ENCODE results near the gene TTC1.

Gene TTC1

DNA sequence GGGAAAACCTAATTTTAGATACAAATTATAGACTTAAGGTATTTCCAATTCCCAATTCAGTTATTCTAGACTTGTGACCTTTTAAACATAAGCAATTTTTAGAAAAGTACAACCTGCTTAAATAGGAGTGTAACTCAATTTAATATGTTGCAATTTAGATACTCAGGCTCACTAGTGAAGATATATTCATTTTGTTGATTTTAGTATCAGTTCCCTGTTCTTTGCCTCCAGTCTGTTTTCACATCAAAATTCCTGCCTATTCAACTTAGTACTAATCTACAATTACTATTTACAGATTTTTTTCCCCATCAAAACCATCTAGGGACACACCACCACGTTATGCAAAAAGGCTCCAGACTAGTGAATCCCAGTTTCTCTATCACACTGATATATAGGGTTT is 79.9 kb downstream of the TTC1 start:
- no peak for DNase-seq (ENCODE audit: low spot score)

DNA sequence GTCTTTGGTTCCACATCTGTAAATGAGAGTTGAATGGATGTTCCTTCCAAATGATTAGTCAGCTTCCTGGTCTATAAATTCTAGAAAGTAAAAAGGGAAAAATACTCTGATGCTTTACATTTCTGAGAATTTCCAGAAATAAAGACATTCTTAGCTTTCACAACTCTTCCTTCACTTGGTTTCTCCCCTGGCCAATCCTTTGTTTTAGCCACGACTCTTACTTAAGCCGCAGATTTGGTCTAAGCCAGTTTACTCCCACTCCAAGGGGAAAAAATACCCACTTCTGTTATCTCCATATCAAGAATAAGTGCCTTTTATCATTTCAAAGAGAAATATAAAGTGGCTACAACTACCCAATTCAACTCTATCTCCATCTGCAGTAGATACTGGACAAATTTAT is 80.6 kb downstream of the TTC1 start:
- no peak for DNase-seq (ENCODE audit: low spot score)

DNA sequence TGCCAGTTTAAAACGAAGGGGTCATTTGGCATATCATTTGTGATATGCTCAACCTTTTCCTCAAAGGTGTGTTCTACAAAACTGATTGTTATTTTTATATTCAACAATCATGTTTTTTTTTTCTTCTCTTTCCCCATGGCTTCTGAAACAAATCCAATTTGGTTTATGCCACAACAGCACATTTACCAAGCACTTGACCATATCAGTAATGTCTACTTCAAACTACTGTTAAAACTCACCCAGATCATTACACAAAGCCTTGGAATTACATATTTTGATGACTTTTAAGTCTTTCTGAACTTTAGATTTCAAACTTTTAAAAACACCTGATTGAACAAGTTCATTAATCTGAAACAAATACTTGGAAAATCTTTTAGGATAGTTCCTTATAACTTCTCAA is 81.1 kb downstream of the TTC1 start:
- DNase-seq (ENCODE audit: low spot score), result no peak

DNA sequence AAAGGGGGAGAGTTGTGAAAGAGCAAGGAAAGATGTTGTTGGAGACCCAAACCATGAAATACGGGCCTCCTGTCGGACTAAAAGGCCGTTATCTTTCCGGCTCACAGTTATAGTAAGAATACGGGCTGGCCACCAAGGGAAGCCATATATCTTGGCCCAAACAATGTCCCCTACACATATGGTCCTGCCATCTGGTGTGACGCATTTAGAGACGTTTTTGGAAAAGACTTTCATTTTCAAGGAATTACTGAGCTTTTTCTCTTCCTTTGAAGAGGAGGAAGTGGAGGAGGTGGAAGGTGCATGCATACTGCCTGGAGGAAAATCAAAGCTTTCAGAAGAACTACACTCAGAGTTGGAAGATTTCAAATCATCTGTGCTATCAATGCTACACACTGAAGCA is 83.6 kb downstream of the TTC1 start:
- DNase-seq (ENCODE audit: low spot score), result no peak

- DNase-seq (ENCODE audit: low spot score), result no peak
Observed at GRCh38 chr5:160092960-160093707, 84.2 kb downstream of the TTC1 start.

GRCh38 chr5:160096178-160096577 is 87.2 kb downstream of the TTC1 start:
- no peak for DNase-seq (ENCODE audit: low spot score)

- DNase-seq (ENCODE audit: low spot score), result no peak
Observed at GRCh38 chr5:160097991-160098390, 89.1 kb downstream of the TTC1 start.

DNA sequence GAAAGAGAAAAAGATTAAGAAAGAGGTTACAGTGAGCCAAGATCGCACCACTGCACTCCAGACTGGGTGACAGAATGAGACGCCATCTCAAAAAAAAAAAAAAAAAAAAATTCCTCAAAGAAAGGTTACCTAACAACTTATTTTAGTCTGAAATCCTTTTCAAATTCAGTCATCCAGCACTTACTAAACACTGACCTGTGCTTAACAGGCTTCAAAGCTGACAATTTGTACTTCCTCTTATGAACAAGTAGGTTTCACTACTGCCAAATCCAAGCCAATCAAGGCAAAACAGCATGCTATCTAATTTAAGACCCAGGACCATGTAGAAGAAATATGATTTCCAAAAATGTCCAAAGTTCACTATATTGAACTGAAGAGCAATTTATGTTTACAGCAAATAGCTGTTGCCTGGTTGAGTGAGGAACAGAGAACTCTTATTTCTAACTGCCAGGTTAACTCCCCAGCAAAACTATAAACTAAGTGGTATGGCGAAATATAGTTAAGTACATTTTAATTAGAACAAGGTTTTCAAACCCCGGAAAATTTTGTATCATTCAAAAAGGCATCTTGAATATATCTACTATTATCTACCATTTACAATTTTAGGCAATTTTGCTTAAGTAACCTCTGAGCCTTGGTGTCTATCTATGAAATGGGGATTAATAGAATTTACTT is 96.9 kb downstream of the TTC1 start:
- DNase-seq (ENCODE audit: low spot score), result peak; percentile 64

DNA sequence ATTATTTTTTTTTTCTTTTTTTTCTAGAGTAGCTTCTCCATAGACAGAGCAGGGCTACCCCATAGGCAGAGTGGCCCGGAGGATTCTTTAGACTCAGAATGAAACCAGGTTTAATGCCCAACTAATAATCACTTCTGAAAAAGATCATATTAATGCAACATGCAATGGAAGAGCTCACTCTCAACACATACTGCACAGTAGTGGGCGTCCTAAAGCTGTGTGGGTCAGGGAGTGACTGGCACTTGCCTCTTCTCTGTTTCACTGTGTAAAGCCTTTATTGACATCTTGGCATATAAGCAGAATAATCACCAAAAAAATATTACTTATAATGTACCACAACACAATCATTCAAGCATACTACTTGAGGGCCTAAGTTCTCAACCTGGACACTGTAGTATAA is 99.2 kb downstream of the TTC1 start:
- DNase-seq (ENCODE audit: low spot score), result no peak

Data from NAMALWA (cell line).